OCI-LY1 (cell line): ENCODE results near the gene DPP6.

Experiments used
- H2AFZ ChIP-seq: fragments of 200-600 bp; sonication (generic), shearing (Covaris generic); 2 replicates; pipeline ENCODE4 v1.6.0; 2014; ENCODE audit warnings: antibody characterized with exemption, mild to moderate bottlenecking, low read length
- H3F3A ChIP-seq: fragments of 200-600 bp; sonication (generic), shearing (Covaris generic); 2 replicates; pipeline ENCODE4 v1.6.0; 2014; ENCODE audit warnings: mild to moderate bottlenecking, antibody characterized with exemption, low read length, moderate library complexity; ENCODE audit not compliant: insufficient read depth
- H3K27ac ChIP-seq: fragments of 200-600 bp; sonication (generic); 2 replicates; pipeline ENCODE4 v1.5.1; 2014; ENCODE audit warnings: low read length, mixed run types, mild to moderate bottlenecking, low read depth; ENCODE audit not compliant: poor library complexity, severe bottlenecking
- H3K27me3 ChIP-seq: fragments of 200-600 bp; sonication (generic); 2 replicates; pipeline ENCODE4 v1.6.0; 2014; ENCODE audit warnings: antibody characterized with exemption, mild to moderate bottlenecking, low read length, moderate library complexity; ENCODE audit not compliant: insufficient read depth
- H3K36me3 ChIP-seq: fragments of 200-600 bp; sonication (generic); 2 replicates; pipeline ENCODE4 v1.6.1; 2014; ENCODE audit warnings: mild to moderate bottlenecking, antibody characterized with exemption, low read length, moderate library complexity, mixed read lengths; ENCODE audit not compliant: insufficient read depth
- H3K4me1 ChIP-seq: fragments of 200-600 bp; sonication (generic); 2 replicates; pipeline ENCODE4 v1.5.1; 2014; ENCODE audit warnings: mild to moderate bottlenecking, low read length, moderate library complexity; ENCODE audit not compliant: insufficient read depth, severe bottlenecking
- H3K4me2 ChIP-seq: fragments of 200-600 bp; sonication (generic), shearing (Covaris generic); 2 replicates; pipeline ENCODE4 v1.6.1; 2014; ENCODE audit warnings: low read length
- H3K4me3 ChIP-seq: fragments of 200-600 bp; sonication (generic); 2 replicates; pipeline ENCODE4 v1.5.1; 2014; ENCODE audit warnings: low read length, low read depth, mild to moderate bottlenecking, mixed read lengths; ENCODE audit not compliant: poor library complexity, severe bottlenecking
- H3K79me2 ChIP-seq: fragments of 200-600 bp; shearing (Covaris generic); 2 replicates; pipeline ENCODE4 v1.6.1; 2016; ENCODE audit warnings: mixed run types, low read length, mixed read lengths; ENCODE audit not compliant: insufficient read depth
- H3K9ac ChIP-seq: fragments of 200-600 bp; sonication (generic), shearing (Covaris generic); 2 replicates; pipeline ENCODE4 v1.6.1; 2014; ENCODE audit warnings: mild to moderate bottlenecking, low read length, mixed read lengths
- H3K9me2 ChIP-seq: fragments of 200-600 bp; sonication (generic), shearing (Covaris generic); 2 replicates; pipeline ENCODE4 v1.6.1; 2014; ENCODE audit warnings: low read depth, mild to moderate bottlenecking, low read length, mixed read lengths
- H3K9me3 ChIP-seq: fragments of 200-600 bp; shearing (Covaris generic); 2 replicates; pipeline ENCODE4 v1.6.1; 2014; ENCODE audit warnings: low read length, mixed read lengths
- H4K20me1 ChIP-seq: fragments of 200-600 bp; sonication (generic), shearing (Covaris generic); 2 replicates; pipeline ENCODE4 v1.6.0; 2016; ENCODE audit warnings: mild to moderate bottlenecking, low read length; ENCODE audit not compliant: insufficient read depth
- EZH2 ChIP-seq: fragments of 200-600 bp; sonication (generic), shearing (Covaris generic); IDR thresholded peaks from 2 replicates; pipeline ENCODE4 v1.8.0; 2017; ENCODE audit warnings: borderline replicate concordance, mixed run types, mild to moderate bottlenecking, antibody characterized with exemption, low read length, moderate library complexity, mixed read lengths
- TF ChIP-seq, protein P1 (sequence below): fragments of 200-600 bp; sonication (generic), shearing (Covaris generic); IDR thresholded peaks from 2 replicates; pipeline ENCODE4 v1.5.1; 2017; ENCODE audit warnings: mild to moderate bottlenecking, antibody characterized with exemption, low read length, moderate library complexity, mixed read lengths

Gene DPP6

DNA sequence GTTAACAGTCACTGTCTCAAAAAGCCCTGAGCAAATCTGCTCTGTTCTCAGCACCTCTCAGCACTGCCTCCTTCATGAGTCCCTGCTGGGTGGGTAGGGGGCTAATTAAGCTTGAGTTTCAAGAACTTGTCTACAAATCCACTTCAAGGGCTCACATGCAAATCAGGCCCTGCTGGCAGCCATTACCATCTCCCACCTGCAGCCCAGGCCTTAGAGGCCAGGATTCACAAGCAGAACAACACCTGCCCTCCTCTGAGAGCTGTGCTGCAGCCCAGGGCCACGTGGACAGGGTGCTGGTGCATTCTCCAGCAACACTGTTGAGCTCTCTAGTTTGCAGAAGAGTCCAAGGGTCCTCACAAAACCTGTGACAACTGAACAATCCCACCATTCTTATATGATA, 119.2 kb downstream of the DPP6 start:
- Histone ChIP-seq H3K36me3 (no peaks in the 10 kb centered on the region), H3K4me2 (no peak overlapping the region), H3K27ac (no peak overlapping the region), H3F3A (no peaks in the 10 kb centered on the region), H3K9ac (no peak overlapping the region), H3K9me2 (no peaks in the 10 kb centered on the region), H3K27me3 (no peaks in the 10 kb centered on the region), H3K79me2 (no peaks in the 10 kb centered on the region), H3K4me3 (no peak overlapping the region), H3K9me3 (no peaks in the 10 kb centered on the region), H3K4me1 (no peaks in the 10 kb centered on the region), H2AFZ (no peak overlapping the region), H4K20me1 (no peaks in the 10 kb centered on the region)
- no peak for TF ChIP-seq EZH2
- TF ChIP-seq, protein P1, sequence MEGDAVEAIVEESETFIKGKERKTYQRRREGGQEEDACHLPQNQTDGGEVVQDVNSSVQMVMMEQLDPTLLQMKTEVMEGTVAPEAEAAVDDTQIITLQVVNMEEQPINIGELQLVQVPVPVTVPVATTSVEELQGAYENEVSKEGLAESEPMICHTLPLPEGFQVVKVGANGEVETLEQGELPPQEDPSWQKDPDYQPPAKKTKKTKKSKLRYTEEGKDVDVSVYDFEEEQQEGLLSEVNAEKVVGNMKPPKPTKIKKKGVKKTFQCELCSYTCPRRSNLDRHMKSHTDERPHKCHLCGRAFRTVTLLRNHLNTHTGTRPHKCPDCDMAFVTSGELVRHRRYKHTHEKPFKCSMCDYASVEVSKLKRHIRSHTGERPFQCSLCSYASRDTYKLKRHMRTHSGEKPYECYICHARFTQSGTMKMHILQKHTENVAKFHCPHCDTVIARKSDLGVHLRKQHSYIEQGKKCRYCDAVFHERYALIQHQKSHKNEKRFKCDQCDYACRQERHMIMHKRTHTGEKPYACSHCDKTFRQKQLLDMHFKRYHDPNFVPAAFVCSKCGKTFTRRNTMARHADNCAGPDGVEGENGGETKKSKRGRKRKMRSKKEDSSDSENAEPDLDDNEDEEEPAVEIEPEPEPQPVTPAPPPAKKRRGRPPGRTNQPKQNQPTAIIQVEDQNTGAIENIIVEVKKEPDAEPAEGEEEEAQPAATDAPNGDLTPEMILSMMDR = no peak

DNA sequence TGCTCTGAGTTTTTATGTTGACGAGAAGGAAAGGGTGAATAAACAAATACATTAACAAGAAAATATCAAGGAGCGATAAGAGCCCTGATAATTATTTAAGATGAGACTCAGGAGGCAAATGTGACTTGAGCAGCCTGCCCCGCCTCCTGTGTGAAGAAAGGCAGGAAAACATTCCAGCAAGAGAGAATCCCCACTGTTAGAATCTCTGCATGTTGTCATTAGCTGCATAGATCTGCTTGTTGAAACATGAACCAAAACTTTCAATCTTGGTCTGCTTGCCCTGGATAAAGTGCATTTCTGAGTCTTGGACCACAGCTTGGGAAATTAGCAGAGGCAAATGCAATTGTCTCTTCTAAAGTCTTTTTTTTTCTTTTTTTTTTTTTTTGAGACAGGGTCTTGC, 120.0 kb downstream of the DPP6 start:
- Histone ChIP-seq H3K79me2 (no peaks in the 10 kb centered on the region), H3K9ac (no peak overlapping the region), H3K4me2 (no peak overlapping the region), H3K9me3 (no peaks in the 10 kb centered on the region), H3K27ac (no peak overlapping the region), H3F3A (no peaks in the 10 kb centered on the region), H4K20me1 (no peaks in the 10 kb centered on the region), H2AFZ (no peak overlapping the region), H3K4me3 (no peak overlapping the region), H3K4me1 (no peaks in the 10 kb centered on the region), H3K9me2 (no peaks in the 10 kb centered on the region), H3K27me3 (no peaks in the 10 kb centered on the region), H3K36me3 (no peaks in the 10 kb centered on the region)
- TF ChIP-seq, protein P1 = no peak
- TF ChIP-seq EZH2 = no peak

DNA sequence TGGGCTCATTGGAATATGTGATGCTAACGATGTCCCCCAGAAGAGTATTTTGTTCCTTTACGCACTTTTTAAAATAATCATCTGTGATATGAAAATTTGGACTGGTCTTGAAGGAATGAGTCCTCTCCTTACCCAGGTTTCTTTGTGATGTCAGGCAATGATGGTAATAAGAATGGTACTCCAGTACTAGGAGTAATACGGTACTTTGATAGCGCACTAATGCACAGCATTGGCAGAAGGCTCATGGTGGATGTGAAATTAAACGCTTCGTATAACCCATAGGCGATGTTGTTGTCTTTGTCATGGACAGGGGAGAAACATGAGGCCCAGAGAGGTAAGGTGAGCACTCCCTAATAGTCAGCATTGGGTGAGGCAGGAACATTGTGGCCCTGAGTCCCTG, 125.4 kb downstream of the DPP6 start:
- H3K4me3 ChIP-seq = no peak overlapping the region
- no peaks in the 10 kb centered on the region for H3K9me2 ChIP-seq
- no peak for TF ChIP-seq EZH2
- TF ChIP-seq, protein P1 = no peak
- H3K4me2 ChIP-seq = no peak overlapping the region
- H3K27ac ChIP-seq = no peak overlapping the region
- no peaks in the 10 kb centered on the region for H3K9me3 ChIP-seq
- H3K4me1 ChIP-seq = no peaks in the 10 kb centered on the region
- H2AFZ ChIP-seq = no peak overlapping the region
- no peaks in the 10 kb centered on the region for H3K79me2 ChIP-seq
- H3F3A ChIP-seq = no peaks in the 10 kb centered on the region
- no peaks in the 10 kb centered on the region for H4K20me1 ChIP-seq
- no peaks in the 10 kb centered on the region for H3K36me3 ChIP-seq
- no peak overlapping the region for H3K9ac ChIP-seq
- no peaks in the 10 kb centered on the region; the same call in none of the 2 replicates for H3K27me3 ChIP-seq
